Peyer's patch (tissue), 4 donors: ENCODE measurements around the gene FBLN7. TPM values are rescaled to one million over a fixed set of nuclear protein-coding genes. Genes with fewer than 3 reads are reported as not detected.
"Not testable (repeated sequence)": the region's sequence is repeated elsewhere in the genome, so short reads cannot be mapped to it uniquely, and the experiment has no call there.

Experiments used
- DNase-seq, 3 donors: peaks; one replicate each; pipeline ENCODE4 v3.0.0-alpha.2; 2017 to 2019
- H3K27ac ChIP-seq, 4 donors: fragments of 200-600 bp; sonication (generic); one replicate each; pipeline ENCODE4 v1.5.1; 2016 to 2019
- H3K27me3 ChIP-seq, 2 donors: fragments of 200-600 bp; sonication (generic); one replicate each; pipeline ENCODE4 v1.5.1; 2019
- H3K36me3 ChIP-seq, 3 donors: fragments of 200-600 bp; sonication (generic); one replicate each; pipeline ENCODE4 v1.5.1; 2016 to 2019
- H3K4me1 ChIP-seq, 4 donors: fragments of 200-600 bp; sonication (generic); one replicate each; pipeline ENCODE4 v1.5.1; 2016 to 2019
- H3K4me3 ChIP-seq, 4 donors: fragments of 200-600 bp; sonication (generic); 1 replicate in 3 of 4; 2 replicates in 1 of 4; pipeline ENCODE4 v1.5.1; 2016 to 2019; ENCODE audit warnings: mild to moderate bottlenecking in 1 of 4
- H3K9me3 ChIP-seq, 4 donors: fragments of 200-600 bp; sonication (generic); one replicate each; pipeline ENCODE4 v1.5.1; 2016 to 2019; ENCODE audit warnings: mild to moderate bottlenecking in 1 of 4
- POLR2A ChIP-seq, 2 donors: fragments of 450-650 bp; IDR thresholded peaks; one replicate each; pipeline ENCODE4 v1.5.1; 2017; ENCODE audit warnings: antibody characterized with exemption in 2 of 2, mild to moderate bottlenecking in 2 of 2, moderate library complexity in 2 of 2
- total RNA-seq, 4 donors: library from RNA; depleted of rRNA; stranded (reverse); fragments of >200 nt; gene quantifications; one replicate each; pipeline ENCODE4 v1.1.0, GENCODE V29; 2016
- TF ChIP-seq, protein P1 (sequence below), 6 experiments: fragments of 450-650 bp in 4 of 6; fragments of 200-600 bp in 2 of 6; sonication (generic) in 1 of 6; IDR thresholded peaks; one replicate each; pipeline ENCODE4 v1.5.1; 2017 to 2019; ENCODE audit warnings: antibody characterized with exemption in 6 of 6, mild to moderate bottlenecking in 3 of 6, moderate library complexity in 1 of 6

FBLN7 gene
- total RNA-seq, 4 donors from 2014 or later, result 1.5 to 7.4 (median 1.9) TPM; not detected in 1

DNA sequence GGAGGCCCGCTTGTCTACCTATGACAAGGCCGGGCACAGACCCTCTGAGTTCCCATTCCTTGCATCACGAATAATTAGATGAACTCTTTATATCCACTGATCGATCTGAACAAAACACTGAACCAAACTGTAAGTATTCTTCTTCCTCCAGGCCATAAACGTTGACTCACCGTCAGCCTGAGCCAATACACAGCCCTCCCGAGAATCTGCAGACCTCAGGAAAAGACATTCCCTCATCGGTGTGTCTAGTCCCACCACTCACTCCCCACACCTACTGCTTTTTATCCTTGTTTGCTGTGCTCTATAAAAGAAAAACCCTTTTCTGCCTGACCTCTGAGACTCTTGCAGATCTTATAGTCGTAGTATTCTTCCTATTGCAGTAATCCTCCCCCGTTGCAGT is 42.1 kb upstream of the FBLN7 start:
- Histone ChIP-seq H3K4me3 (no peak overlapping the region), H3K4me1 (no peaks in the 10 kb centered on the region), H3K27me3 (no peaks in the 10 kb centered on the region), H3K27ac (no peak overlapping the region), H3K9me3 (no peaks in the 10 kb centered on the region), H3K36me3 (peaks cover 0 to 78% (median 0%) of the 10 kb centered on the region in 3 donors)
- TF ChIP-seq, protein P1, sequence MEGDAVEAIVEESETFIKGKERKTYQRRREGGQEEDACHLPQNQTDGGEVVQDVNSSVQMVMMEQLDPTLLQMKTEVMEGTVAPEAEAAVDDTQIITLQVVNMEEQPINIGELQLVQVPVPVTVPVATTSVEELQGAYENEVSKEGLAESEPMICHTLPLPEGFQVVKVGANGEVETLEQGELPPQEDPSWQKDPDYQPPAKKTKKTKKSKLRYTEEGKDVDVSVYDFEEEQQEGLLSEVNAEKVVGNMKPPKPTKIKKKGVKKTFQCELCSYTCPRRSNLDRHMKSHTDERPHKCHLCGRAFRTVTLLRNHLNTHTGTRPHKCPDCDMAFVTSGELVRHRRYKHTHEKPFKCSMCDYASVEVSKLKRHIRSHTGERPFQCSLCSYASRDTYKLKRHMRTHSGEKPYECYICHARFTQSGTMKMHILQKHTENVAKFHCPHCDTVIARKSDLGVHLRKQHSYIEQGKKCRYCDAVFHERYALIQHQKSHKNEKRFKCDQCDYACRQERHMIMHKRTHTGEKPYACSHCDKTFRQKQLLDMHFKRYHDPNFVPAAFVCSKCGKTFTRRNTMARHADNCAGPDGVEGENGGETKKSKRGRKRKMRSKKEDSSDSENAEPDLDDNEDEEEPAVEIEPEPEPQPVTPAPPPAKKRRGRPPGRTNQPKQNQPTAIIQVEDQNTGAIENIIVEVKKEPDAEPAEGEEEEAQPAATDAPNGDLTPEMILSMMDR (IDR thresholded peaks at IDR 0.05), result no peak
- no peak for TF ChIP-seq POLR2A (IDR thresholded peaks at IDR 0.05)
- DNase-seq, result no peak

DNA sequence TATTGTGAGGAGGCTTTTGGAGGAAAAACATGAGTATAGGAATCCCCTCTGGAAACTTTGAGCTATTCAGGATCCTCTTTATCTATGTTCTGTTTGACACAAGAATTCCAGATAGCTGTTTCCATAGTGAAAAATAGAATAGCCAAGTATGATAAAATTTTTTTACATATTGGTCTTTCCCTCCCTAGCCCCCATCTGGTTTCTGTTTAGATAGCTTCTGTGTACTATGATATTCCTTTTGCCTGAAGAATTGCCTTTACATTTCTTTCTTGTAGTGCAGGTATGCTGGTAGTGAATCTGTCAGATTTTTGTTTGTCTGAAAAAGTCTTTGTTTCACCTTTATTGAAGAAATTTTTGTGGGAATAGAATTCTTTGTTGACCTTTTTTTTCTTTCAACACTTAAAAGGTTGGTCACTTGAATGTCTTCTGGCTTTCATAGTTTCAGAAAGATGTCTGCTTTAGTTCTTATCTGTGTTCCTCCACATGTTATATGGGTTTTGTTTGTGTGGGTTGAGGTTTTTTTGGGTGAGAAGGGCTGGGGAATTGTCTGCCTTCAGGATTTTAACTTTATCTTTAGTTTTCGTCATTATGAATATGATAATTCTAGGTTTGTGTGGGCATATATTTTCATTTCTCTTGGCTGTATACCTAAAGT is 29.9 kb upstream of the FBLN7 start:
- H3K36me3 ChIP-seq, result peaks cover 0 to 89% (median 0%) of the 10 kb centered on the region in 3 donors
- H3K4me1 ChIP-seq, result no peaks in the 10 kb centered on the region
- TF ChIP-seq, protein P1 (IDR thresholded peaks at IDR 0.05), result no peak
- TF ChIP-seq POLR2A (IDR thresholded peaks at IDR 0.05), result no peak
- no peaks in the 10 kb centered on the region for H3K27me3 ChIP-seq
- H3K27ac ChIP-seq, result no peak overlapping the region
- DNase-seq, result no peak
- H3K9me3 ChIP-seq, result no peaks in the 10 kb centered on the region
- no peak overlapping the region for H3K4me3 ChIP-seq

DNA sequence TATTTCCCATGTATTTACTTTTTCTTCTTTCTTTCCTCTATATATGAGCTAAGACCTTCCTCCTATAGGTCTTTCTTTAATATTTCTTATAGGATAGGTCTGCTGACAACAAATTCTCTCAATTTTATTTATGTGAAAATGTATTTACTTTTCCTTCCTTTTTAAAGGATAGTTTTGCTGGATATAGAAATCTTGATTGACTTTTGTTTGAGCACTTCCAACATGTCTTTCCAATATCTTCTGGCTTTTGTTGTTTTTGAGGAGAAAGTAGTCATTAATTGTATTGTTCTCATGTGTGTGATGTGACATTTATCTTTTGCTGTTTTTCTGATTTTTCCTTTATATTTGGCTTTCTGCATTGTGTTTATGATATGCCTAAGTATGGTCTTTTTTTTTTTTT is 28.9 kb upstream of the FBLN7 start:
- H3K4me1 ChIP-seq, result no peaks in the 10 kb centered on the region
- H3K36me3 ChIP-seq, result peaks cover 0 to 81% (median 0%) of the 10 kb centered on the region in 3 donors
- H3K9me3 ChIP-seq, result no peaks in the 10 kb centered on the region
- TF ChIP-seq POLR2A (IDR thresholded peaks at IDR 0.05), result no peak
- TF ChIP-seq, protein P1 (IDR thresholded peaks at IDR 0.05), result no peak
- H3K27ac ChIP-seq, result no peak overlapping the region
- DNase-seq, result no peak
- H3K27me3 ChIP-seq, result no peaks in the 10 kb centered on the region
- no peak overlapping the region for H3K4me3 ChIP-seq

DNA sequence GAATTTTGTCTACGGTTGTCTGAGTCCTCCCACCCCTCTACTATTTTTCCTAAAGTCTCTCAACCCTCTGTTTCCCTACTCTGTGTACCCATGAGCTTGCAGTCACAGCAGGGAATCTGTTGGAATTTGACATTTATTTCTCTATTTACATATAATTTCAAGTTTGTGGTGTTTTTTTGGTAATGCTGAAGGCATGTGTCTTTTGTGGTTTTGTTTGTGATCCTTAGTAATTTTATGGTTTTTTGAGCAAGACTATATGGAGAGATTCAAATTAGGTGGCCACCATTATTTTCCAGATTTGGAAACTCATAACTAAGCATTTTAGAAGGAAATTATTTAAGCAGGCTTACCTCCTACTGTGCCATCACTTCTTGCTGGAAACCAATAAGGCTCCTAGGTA is 27.2 kb upstream of the FBLN7 start:
- Histone ChIP-seq H3K4me1 (no peaks in the 10 kb centered on the region), H3K4me3 (no peak overlapping the region), H3K36me3 (peaks cover 0 to 72% (median 0%) of the 10 kb centered on the region in 3 donors), H3K27me3 (no peaks in the 10 kb centered on the region), H3K9me3 (no peaks in the 10 kb centered on the region), H3K27ac (no peak overlapping the region)
- DNase-seq, result no peak
- TF ChIP-seq, protein P1 (IDR thresholded peaks at IDR 0.05), result no peak
- TF ChIP-seq POLR2A (IDR thresholded peaks at IDR 0.05), result no peak

DNA sequence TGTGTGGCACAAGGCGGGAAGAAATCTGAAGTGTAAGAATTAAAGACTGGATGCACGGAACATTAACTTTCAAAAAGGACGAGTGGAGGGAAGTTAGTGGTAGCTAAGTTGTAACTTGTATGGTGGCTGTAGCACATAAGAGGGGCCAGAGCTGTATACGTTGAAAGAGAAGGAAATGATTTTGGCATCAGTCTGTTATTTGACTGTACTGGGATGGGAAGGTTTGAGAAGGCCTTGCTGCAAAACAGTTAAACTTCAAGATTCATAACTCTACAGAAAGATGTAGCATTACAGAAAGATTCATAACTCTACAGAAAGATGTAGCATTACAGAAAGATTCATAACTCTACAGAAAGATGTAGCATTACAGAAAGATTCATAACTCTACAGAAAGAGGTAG is 24.8 kb upstream of the FBLN7 start:
- not testable (repeated sequence) for H3K4me1 ChIP-seq, H3K9me3 ChIP-seq, DNase-seq, H3K27me3 ChIP-seq, H3K4me3 ChIP-seq, H3K27ac ChIP-seq
- H3K36me3 ChIP-seq, result peaks cover 0 to 70% (median 0%) of the 10 kb centered on the region in 3 donors

DNA sequence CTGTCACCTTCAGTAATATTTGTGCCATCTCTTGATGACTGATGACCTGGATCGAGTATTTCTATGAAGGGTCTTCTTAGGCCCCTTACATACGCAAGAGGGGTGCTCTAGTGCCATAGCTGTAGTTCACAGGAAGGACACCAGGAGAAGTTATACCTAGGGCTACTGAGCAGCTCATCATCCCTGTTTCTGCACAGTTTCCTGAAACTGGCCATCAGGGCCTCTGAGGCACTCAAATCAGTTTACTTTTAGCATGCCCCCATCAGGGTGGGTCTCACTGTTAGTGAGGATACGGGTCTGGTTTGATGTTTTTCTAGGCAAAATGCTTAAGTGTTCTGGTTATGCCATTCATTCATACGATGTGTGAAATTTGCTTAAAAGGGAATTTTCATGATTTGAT is 20.0 kb upstream of the FBLN7 start:
- no peak for DNase-seq
- Histone ChIP-seq H3K36me3 (peaks cover 0 to 34% (median 0%) of the 10 kb centered on the region in 3 donors), H3K27me3 (no peaks in the 10 kb centered on the region), H3K27ac (no peak overlapping the region), H3K4me3 (no peak overlapping the region), H3K4me1 (no peaks in the 10 kb centered on the region), H3K9me3 (no peaks in the 10 kb centered on the region)
- TF ChIP-seq, protein P1 (IDR thresholded peaks at IDR 0.05), result no peak
- TF ChIP-seq POLR2A (IDR thresholded peaks at IDR 0.05), result no peak
